ENCODE measurements around the gene UST.
A peak's percentile ranks its signal among the peaks of the same experiment; 100 is the strongest.

UST gene

GRCh38 chr6:148743476-148743875, 3.4 kb upstream of the UST start:
- H3K36me3 ChIP-seq (ENCODE audit: insufficient read depth, low read length): no peaks in the 10 kb centered on the region
- no peak overlapping the region for H3K4me2 ChIP-seq (ENCODE audit: low read depth, low read length, poor library complexity, severe bottlenecking)
- H3F3A ChIP-seq (ENCODE audit: low read depth): no peaks in the 10 kb centered on the region
- TF ChIP-seq EZH2phosphoT487 (IDR thresholded peaks at IDR 0.05; ENCODE audit: borderline replicate concordance) (no peak), CTCF (conservative IDR thresholded peaks at IDR 0.05; ENCODE audit: low read length) (no peak)
- peaks cover 7% of the 10 kb centered on the region for H4K20me1 ChIP-seq (ENCODE audit: insufficient read depth, low read length, poor library complexity, severe bottlenecking)
- no peaks in the 10 kb centered on the region for H3K27me3 ChIP-seq (ENCODE audit: insufficient read depth, low read length, poor library complexity, severe bottlenecking)
- H3K9me3 ChIP-seq (ENCODE audit: insufficient read depth, low read depth, low read length): no peaks in the 10 kb centered on the region
- H2AFZ ChIP-seq (ENCODE audit: low read length): no peak overlapping the region
- H3K9ac ChIP-seq (ENCODE audit: low read depth, low read length, poor library complexity, severe bottlenecking): no peak overlapping the region
- H3K9me2 ChIP-seq (replicated peaks; ENCODE audit: low read depth, low read length): no peaks in the 10 kb centered on the region
- H3K79me2 ChIP-seq (ENCODE audit: insufficient read depth, low read length): peaks cover 13% of the 10 kb centered on the region; the same call in 1 of the 2 replicates
- H3K4me1 ChIP-seq (ENCODE audit: insufficient read depth, low read length, poor library complexity, severe bottlenecking): peaks cover 6% of the 10 kb centered on the region
- H3K4me3 ChIP-seq (ENCODE audit: low read length, poor library complexity, severe bottlenecking): no peak overlapping the region

- no peaks in the 10 kb centered on the region for H3K27me3 ChIP-seq (ENCODE audit: insufficient read depth, low read length, poor library complexity, severe bottlenecking)
- no peaks in the 10 kb centered on the region for H3K36me3 ChIP-seq (ENCODE audit: insufficient read depth, low read length)
- H3F3A ChIP-seq (ENCODE audit: low read depth): no peaks in the 10 kb centered on the region
- peaks cover 19% of the 10 kb centered on the region for H3K4me1 ChIP-seq (ENCODE audit: insufficient read depth, low read length, poor library complexity, severe bottlenecking)
- no peaks in the 10 kb centered on the region for H3K9me2 ChIP-seq (replicated peaks; ENCODE audit: low read depth, low read length)
- no peak for TF ChIP-seq EZH2phosphoT487 (IDR thresholded peaks at IDR 0.05; ENCODE audit: borderline replicate concordance)
- TF ChIP-seq CTCF (conservative IDR thresholded peaks at IDR 0.05; ENCODE audit: low read length): no peak
- H3K4me3 ChIP-seq (ENCODE audit: low read length, poor library complexity, severe bottlenecking): peak overlapping the region; percentile 74
- H3K9me3 ChIP-seq (ENCODE audit: insufficient read depth, low read depth, low read length): no peaks in the 10 kb centered on the region
- H4K20me1 ChIP-seq (ENCODE audit: insufficient read depth, low read length, poor library complexity, severe bottlenecking): peaks cover 17% of the 10 kb centered on the region
- H3K79me2 ChIP-seq (ENCODE audit: insufficient read depth, low read length): peaks cover 35% of the 10 kb centered on the region; the same call in 1 of the 2 replicates
- peak overlapping the region; percentile 75 for H3K4me2 ChIP-seq (ENCODE audit: low read depth, low read length, poor library complexity, severe bottlenecking)
- peak overlapping the region; percentile 69 for H3K9ac ChIP-seq (ENCODE audit: low read depth, low read length, poor library complexity, severe bottlenecking)
- H2AFZ ChIP-seq (ENCODE audit: low read length): peak overlapping the region; percentile 86
Observed at GRCh38 chr6:148745926-148746325, 904 bp upstream of the UST start.

GRCh38 chr6:148747145-148747470, 278 bp downstream of the UST start:
- no peak for TF ChIP-seq EZH2phosphoT487 (IDR thresholded peaks at IDR 0.05; ENCODE audit: borderline replicate concordance)
- TF ChIP-seq CTCF (conservative IDR thresholded peaks at IDR 0.05; ENCODE audit: low read length): no peak
- H3K9me2 ChIP-seq (replicated peaks; ENCODE audit: low read depth, low read length): no peaks in the 10 kb centered on the region
- peaks cover 17% of the 10 kb centered on the region for H4K20me1 ChIP-seq (ENCODE audit: insufficient read depth, low read length, poor library complexity, severe bottlenecking)
- H2AFZ ChIP-seq (ENCODE audit: low read length): peak overlapping the region; percentile 84
- no peaks in the 10 kb centered on the region for H3K9me3 ChIP-seq (ENCODE audit: insufficient read depth, low read depth, low read length)
- H3F3A ChIP-seq (ENCODE audit: low read depth): no peaks in the 10 kb centered on the region
- H3K9ac ChIP-seq (ENCODE audit: low read depth, low read length, poor library complexity, severe bottlenecking): peak overlapping the region; percentile 75
- peaks cover 36% of the 10 kb centered on the region; the same call in 1 of the 2 replicates for H3K79me2 ChIP-seq (ENCODE audit: insufficient read depth, low read length)
- peaks cover 22% of the 10 kb centered on the region for H3K4me1 ChIP-seq (ENCODE audit: insufficient read depth, low read length, poor library complexity, severe bottlenecking)
- no peaks in the 10 kb centered on the region for H3K27me3 ChIP-seq (ENCODE audit: insufficient read depth, low read length, poor library complexity, severe bottlenecking)
- peak overlapping the region; percentile 75 for H3K4me2 ChIP-seq (ENCODE audit: low read depth, low read length, poor library complexity, severe bottlenecking)
- H3K36me3 ChIP-seq (ENCODE audit: insufficient read depth, low read length): no peaks in the 10 kb centered on the region
- H3K4me3 ChIP-seq (ENCODE audit: low read length, poor library complexity, severe bottlenecking): peak overlapping the region; percentile 74

Measured in Loucy (cell line).